ENCODE data around the gene TMPRSS3.

Gene TMPRSS3

DNA sequence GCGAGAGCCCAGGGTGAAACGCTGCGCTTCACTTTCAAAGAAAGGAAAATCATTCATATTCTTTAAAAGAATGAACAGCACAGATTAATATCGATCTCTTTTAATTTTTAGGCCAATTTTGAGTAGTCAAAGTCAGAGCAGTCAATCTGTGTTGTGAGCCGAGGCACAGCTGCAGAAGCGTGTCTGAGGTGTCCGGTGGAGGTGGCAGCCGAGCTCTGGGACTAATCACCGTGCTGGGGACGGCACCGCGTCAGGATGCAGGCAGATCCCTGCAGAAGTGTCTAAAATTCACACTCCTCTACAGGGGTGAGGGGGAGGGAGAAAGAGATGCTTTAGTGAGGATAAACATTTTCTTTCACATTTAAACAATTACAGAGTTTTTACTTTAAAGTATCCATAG is 33.7 kb downstream of the TMPRSS3 start:
- no peak overlapping the region for H3K4me3 ChIP-seq (ENCODE audit: low read depth, low read length)
- TF ChIP-seq, protein P1, sequence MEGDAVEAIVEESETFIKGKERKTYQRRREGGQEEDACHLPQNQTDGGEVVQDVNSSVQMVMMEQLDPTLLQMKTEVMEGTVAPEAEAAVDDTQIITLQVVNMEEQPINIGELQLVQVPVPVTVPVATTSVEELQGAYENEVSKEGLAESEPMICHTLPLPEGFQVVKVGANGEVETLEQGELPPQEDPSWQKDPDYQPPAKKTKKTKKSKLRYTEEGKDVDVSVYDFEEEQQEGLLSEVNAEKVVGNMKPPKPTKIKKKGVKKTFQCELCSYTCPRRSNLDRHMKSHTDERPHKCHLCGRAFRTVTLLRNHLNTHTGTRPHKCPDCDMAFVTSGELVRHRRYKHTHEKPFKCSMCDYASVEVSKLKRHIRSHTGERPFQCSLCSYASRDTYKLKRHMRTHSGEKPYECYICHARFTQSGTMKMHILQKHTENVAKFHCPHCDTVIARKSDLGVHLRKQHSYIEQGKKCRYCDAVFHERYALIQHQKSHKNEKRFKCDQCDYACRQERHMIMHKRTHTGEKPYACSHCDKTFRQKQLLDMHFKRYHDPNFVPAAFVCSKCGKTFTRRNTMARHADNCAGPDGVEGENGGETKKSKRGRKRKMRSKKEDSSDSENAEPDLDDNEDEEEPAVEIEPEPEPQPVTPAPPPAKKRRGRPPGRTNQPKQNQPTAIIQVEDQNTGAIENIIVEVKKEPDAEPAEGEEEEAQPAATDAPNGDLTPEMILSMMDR (IDR thresholded peaks at IDR 0.05; ENCODE audit: borderline replicate concordance, insufficient read depth, low read depth, low read length) = no peak

DNA sequence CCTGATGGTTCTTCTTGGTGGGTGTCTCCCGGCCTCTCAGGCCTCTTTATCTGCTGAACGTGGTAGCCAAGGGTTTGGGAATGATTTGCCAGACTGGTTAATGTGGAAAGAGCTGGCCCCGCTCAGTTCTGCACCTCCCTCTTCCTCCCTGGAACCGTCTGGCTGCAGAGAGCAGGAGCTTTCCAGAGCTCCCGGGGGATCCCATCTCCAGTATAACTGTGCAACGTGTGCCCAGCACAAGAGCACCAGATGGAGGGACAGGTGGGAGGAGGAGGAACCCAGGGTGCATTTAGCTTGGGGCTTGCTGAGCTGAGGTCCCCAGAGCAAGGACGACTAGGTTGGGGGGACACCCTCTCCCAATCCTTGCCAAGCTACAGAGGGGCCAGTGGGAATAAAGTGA is 34.6 kb downstream of the TMPRSS3 start:
- TF ChIP-seq, protein P1 (IDR thresholded peaks at IDR 0.05; ENCODE audit: borderline replicate concordance, insufficient read depth, low read depth, low read length) = no peak

DNA sequence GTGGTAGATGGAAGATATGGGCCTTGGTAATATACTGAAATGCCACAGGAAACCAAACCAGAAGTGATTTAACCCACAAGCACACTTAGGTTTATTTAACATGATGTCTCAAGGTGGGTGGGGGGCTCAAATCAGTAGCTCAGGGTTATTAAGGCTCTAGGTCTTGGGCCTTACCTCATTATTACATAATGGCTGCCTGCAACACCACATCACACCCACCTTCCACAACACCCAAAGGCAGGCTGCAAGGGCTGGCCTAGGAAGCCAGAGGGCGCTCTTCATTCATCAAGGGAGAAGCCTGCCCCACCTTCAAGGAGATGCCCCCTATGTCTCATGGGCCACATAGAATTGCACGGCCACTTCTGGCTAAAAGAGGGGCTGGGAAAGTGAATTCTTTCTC is 35.5 kb downstream of the TMPRSS3 start:
- no peak overlapping the region for H3K4me3 ChIP-seq (ENCODE audit: low read depth, low read length)
- TF ChIP-seq, protein P1 (IDR thresholded peaks at IDR 0.05; ENCODE audit: borderline replicate concordance, insufficient read depth, low read depth, low read length) = peak; percentile 20; the same call in 1 of the 2 replicates

More for the DNA sequence above, 34.6 kb downstream of the TMPRSS3 start:
- H3K4me3 ChIP-seq (ENCODE audit: low read depth, low read length) = no peak overlapping the region

DNA sequence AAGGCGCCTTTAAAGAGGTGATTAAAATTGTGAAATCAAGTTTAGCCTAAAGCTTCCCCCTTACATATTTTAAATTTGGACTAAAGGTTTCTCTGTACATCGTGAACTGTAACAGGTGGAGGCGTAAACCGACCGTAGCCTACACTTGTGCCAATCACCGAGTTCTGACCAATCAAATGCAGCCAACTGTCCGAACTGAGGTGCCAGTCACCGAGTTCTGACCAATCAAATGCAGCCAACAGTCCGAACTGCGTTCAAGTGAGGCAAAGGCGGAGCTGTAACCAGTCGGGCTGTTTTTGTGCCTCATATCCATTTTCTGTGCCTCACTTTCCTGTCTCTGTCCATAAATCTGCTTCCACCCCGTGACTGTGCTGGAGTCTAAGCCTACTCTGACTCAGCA is 36.9 kb downstream of the TMPRSS3 start:
- TF ChIP-seq, protein P1 (IDR thresholded peaks at IDR 0.05; ENCODE audit: borderline replicate concordance, insufficient read depth, low read depth, low read length) = no peak
- no peak overlapping the region for H3K4me3 ChIP-seq (ENCODE audit: low read depth, low read length)

DNA sequence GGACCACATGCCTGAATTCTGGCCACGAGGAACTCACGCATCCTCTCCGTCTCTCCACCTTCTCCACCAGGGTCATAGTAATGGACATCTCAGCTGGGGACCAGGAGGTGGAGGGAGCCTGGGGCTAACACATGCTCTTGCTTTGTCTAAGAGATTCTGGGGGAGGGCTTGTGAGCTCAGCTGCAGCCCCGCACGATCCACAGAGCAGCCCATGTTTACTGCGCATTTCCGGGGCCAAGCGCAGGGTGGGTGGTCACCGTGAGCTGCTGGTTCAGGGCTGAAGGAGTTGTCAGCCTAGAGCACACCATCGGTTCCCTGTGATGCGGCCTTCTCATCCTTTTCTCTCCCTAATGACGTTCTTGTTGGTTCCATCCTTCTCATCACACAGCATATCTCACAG is 37.6 kb downstream of the TMPRSS3 start:
- TF ChIP-seq, protein P1 (IDR thresholded peaks at IDR 0.05; ENCODE audit: borderline replicate concordance, insufficient read depth, low read depth, low read length) = no peak
- no peak overlapping the region for H3K4me3 ChIP-seq (ENCODE audit: low read depth, low read length)

DNA sequence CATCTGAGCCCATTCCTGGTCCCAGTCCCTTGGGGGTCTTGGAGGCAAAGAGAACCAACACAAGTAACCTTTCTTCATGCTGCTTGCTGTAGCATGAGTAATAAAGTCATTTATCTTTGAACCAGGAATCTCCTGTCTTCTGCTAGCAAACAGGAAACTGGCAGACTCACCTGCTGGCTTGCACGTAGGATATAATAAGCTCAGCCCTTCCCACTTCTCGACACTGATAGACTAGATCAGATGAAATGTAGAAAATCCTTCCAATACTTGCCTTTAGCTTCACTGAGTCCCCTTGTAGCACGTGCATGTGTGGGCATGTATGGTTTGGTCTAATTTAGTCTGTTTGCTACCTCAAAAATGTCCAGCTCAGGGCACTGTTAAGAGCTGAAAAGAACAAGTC is 38.5 kb downstream of the TMPRSS3 start:
- TF ChIP-seq, protein P1 (IDR thresholded peaks at IDR 0.05; ENCODE audit: borderline replicate concordance, insufficient read depth, low read depth, low read length) = no peak

DNA sequence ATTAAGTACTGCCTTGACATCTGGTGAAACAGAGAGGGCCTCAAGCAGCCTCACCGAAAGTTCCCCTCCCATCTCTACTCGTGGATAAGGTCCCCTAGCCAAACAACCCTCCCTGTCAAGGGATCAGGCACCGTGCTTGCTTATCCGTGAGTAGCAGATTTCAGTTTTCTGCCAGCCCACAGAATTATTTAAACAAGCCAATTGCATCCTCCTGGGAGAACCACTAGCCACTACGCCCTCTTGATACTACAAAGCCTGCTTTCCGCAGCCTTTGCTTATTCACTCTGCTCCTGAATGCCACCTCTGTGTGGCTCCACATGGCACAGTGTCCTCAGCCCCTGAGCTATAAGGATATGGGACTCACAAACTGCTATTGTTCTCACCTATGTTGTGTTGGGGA is 39.2 kb downstream of the TMPRSS3 start:
- H3K4me3 ChIP-seq (ENCODE audit: low read depth, low read length) = no peak overlapping the region
- TF ChIP-seq, protein P1 (IDR thresholded peaks at IDR 0.05; ENCODE audit: borderline replicate concordance, insufficient read depth, low read depth, low read length) = no peak

More for the DNA sequence above, 38.5 kb downstream of the TMPRSS3 start:
- no peak overlapping the region for H3K4me3 ChIP-seq (ENCODE audit: low read depth, low read length)
